WI38 (cell line): ENCODE data around the gene LRRC49.

Source experiments
- H3K4me3 ChIP-seq: 2 replicates; pipeline ENCODE4 v1.5.1; 2011; ENCODE audit warnings: low read depth, mild to moderate bottlenecking, control low read depth, low read length
- TF ChIP-seq, protein P1 (sequence below): IDR thresholded peaks from 2 replicates; pipeline ENCODE4 v1.5.1; 2012; ENCODE audit warnings: low read depth, mild to moderate bottlenecking, control low read depth, low read length

Gene LRRC49

DNA sequence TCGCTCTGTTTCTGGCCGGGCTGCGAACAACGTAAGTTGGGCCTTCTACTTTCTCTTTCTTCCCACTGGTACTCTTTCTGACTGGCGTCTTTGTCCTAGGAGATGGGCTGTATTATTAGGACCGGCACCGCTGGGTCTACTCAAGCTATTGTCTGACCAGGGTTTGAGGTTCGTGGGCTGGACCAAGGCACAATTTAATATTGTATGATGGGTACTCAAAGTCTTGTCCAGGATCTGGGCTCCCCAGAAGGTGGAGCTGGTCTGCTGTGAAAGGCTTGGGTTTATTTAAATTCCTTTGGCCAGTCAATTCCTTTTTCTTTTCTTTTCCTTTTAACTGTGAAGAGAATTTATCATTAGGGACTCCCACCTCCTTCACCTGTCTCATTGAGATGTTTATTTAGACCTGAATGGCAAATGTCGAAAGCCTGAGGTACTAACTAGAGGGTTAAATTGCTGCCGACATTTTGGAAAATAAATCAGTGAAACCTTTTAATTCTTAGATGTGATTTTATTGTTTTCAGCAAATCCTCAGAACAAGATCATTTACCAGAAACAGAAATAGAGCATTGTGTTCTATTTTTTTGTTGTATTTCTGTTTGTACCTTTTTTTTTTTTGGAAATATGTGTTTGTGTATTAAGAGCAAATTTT is 410 bp downstream of the LRRC49 start:
- H3K4me3 ChIP-seq, result peak overlapping the region; percentile 70
- TF ChIP-seq, protein P1, sequence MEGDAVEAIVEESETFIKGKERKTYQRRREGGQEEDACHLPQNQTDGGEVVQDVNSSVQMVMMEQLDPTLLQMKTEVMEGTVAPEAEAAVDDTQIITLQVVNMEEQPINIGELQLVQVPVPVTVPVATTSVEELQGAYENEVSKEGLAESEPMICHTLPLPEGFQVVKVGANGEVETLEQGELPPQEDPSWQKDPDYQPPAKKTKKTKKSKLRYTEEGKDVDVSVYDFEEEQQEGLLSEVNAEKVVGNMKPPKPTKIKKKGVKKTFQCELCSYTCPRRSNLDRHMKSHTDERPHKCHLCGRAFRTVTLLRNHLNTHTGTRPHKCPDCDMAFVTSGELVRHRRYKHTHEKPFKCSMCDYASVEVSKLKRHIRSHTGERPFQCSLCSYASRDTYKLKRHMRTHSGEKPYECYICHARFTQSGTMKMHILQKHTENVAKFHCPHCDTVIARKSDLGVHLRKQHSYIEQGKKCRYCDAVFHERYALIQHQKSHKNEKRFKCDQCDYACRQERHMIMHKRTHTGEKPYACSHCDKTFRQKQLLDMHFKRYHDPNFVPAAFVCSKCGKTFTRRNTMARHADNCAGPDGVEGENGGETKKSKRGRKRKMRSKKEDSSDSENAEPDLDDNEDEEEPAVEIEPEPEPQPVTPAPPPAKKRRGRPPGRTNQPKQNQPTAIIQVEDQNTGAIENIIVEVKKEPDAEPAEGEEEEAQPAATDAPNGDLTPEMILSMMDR, result peak; percentile 59

DNA sequence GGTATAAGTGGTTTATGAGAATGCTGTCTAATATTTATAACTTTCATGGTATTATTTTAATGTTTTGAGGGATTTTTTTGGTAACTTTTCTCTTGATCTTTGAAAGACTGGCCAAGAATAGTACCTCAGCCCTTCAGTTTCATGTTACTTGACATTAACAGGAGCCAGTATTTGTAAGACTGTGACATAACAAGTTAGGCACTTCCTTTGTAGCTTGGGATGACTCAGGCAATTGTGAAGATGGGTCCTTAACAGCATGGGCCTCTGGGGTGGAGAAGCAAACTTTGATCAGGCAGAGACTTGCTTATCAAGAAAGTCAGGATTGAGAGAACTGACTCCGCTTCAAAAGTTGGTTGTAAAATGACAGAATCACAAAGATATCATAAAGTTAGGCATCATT is 9.5 kb downstream of the LRRC49 start:
- TF ChIP-seq, protein P1, result no peak
- H3K4me3 ChIP-seq, result no peak overlapping the region

DNA sequence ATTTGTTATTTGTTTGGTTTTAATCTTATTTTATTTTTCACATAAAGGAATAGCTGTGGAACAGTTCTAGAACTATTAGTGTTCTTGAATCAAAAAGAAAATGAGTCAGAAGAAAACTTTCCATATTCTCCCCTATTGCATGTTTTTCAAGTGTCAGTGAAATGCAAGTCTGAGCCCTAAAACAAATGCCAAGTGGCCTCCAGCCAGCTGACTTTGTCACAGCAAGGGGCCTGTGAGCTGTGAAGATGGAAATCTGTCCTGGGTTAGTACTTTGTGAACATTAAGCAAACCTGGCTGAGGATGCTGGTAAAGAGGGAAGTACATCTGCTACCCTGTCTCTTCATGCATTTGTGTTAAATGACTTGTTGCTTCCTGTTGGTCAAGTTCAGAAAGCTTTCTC is 14.2 kb downstream of the LRRC49 start:
- TF ChIP-seq, protein P1, result no peak
- H3K4me3 ChIP-seq, result no peak overlapping the region

DNA sequence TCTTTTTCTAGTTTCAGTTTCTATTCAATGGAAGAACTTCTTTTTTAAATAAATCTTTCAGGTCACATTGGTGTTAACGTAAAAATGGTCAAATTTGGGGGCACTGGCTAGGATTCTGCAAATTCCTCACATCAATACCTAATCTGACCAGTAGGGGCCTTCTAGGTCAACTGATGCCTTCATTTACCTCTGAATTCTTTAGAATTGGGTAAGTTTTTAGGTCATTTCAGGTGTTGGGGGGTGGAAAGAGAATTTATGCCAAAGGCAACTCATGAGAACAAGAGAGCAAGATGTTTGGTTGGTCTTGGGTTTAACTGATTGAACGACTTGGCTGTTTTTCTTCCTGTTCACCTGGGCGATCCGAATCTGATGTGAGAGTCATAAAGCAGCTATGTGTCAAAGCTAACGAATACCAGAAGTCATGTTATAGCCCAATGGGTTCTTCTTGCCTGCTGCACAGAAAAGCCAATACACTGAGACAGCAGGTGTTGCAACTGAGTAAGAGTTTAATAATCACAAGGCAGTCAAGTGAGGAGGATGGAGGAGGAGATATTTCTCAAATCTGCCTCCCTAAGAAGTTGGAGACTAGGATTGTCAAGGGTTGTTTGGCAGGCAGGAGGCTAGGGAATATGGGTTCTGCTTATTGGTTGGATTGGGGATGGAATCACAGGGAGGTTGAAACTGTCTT is 15.3 kb downstream of the LRRC49 start:
- no peak overlapping the region for H3K4me3 ChIP-seq
- TF ChIP-seq, protein P1, result peak; percentile 19; the same call in 1 of the 2 replicates

DNA sequence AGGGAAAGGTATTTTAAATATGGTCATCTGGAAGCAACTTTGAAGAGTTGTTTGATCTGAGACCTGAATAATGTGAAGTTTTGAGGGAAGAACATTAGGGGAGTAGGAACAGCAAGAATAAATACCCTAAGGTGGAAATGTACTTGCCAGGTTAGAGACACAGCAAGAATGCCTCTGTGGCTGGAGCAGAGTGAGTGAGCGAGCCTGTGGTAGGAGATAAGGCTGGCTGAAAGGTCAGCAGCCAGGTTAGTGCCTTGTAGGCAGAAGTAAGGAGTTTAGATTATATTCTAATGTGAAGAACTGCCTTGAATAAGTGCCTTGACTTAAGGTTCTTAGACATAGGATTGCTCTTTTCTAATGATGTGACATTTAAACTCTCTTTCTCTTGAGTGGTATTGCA is 18.3 kb downstream of the LRRC49 start:
- H3K4me3 ChIP-seq, result no peak overlapping the region
- TF ChIP-seq, protein P1, result no peak

DNA sequence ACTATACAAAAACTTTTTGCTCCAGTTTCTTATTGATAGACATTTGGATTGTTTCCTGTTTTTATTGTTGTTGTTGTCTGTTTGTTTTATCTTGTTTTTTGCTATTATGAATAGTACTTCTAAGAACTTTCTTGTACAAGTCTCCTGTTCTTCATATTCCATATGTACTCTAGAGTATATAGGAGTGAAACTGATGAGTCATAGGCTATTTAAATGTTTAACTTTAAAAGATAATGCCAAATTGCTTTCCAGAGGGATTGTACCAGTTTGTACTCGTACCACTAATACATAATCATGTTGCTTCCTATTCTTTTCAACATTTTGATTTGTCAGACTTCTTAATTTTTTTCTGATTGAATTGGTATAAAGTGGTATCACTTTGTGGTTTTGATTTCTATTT is 19.6 kb downstream of the LRRC49 start:
- TF ChIP-seq, protein P1, result no peak
- no peak overlapping the region for H3K4me3 ChIP-seq

DNA sequence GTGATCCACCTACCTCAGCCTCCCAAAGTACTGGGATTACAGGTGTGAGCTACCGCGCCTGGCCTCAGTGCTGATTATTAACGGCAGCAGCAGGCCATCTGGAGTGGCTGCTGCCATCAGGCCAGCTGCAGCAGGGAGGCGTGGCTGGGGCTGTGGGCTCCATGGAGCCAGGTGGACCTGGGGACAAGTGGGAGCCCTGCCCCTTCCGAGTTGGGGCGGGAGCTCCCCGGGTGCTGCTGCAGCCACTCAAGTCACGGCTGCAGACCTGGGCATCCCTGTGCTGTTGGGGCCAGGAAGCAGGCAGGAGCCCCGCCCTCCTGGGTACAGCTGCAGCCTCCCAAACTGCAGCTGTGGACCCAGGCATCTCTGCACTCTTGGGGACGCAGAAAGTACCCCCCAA is 23.9 kb downstream of the LRRC49 start:
- TF ChIP-seq, protein P1, result no peak
- no peak overlapping the region for H3K4me3 ChIP-seq
